SK-N-SH (cell line): ENCODE data around the gene PUS1. TPM values are rescaled to one million over a fixed set of nuclear protein-coding genes. Genes with fewer than 3 reads are reported as not detected.

Source experiments
- CTCF ChIA-PET: fragments of 300-600, 350-600 bp; formaldehyde crosslinking; extraction: SDS; loops from one replicate; lab custom pipeline; 2021; lab: Yijun Ruan, JAX
- POLR2A ChIA-PET: fragments of 350-600 bp; sonication (Branson Sonifier 250); formaldehyde crosslinking; extraction: SDS; loops from one replicate; lab custom pipeline; 2020; ENCODE audit warnings: antibody characterized with exemption, inconsistent platforms; lab: Yijun Ruan, JAX
- DNase-seq: peaks from one replicate; pipeline ENCODE4 v3.0.0; 2012
- H2AFZ ChIP-seq: fragments of 200-600 bp; sonication (generic); 2 replicates; pipeline ENCODE4 v1.8.1; 2016; ENCODE audit warnings: antibody characterized with exemption, mild to moderate bottlenecking, low read depth
- H3F3A ChIP-seq: fragments of 200-600 bp; sonication (generic); replicated peaks from 2 replicates; pipeline ENCODE3; 2016; ENCODE audit warnings: antibody characterized with exemption, mild to moderate bottlenecking; ENCODE audit not compliant: insufficient read depth
- H3K27ac ChIP-seq, 2 experiments: fragments of 200-500 bp in 1 of 2; fragments of 200-600 bp in 1 of 2; sonication (Bioruptor generic) in 1 of 2; sonication (generic), shearing (Covaris generic) in 1 of 2; 2 replicates each; pipeline versions ENCODE4 v1.5.1 to v1.6.1; 2014 to 2016; ENCODE audit warnings: low read depth in 2 of 2, inconsistent platforms in 1 of 2, low read length in 1 of 2, mild to moderate bottlenecking in 1 of 2, mixed read lengths in 1 of 2
- H3K27me3 ChIP-seq: fragments of 200-600 bp; sonication (generic), shearing (Covaris generic); 2 replicates; pipeline ENCODE4 v1.6.1; 2016; ENCODE audit warnings: mixed run types; ENCODE audit not compliant: insufficient read depth
- H3K36me3 ChIP-seq, 2 experiments: fragments of 200-500 bp in 1 of 2; fragments of 200-600 bp in 1 of 2; sonication (Bioruptor generic) in 1 of 2; sonication (generic) in 1 of 2; replicated peaks in 1 of 2; 2 replicates each; pipeline versions ENCODE3 to v1.5.1; 2014 to 2016; ENCODE audit warnings: low read length in 1 of 2, mild to moderate bottlenecking in 1 of 2; ENCODE audit not compliant: insufficient read depth in 2 of 2, control insufficient read depth in 1 of 2
- H3K4me1 ChIP-seq, 2 experiments: fragments of 200-500 bp in 1 of 2; fragments of 200-600 bp in 1 of 2; sonication (Bioruptor generic) in 1 of 2; sonication (generic), shearing (Covaris generic) in 1 of 2; 2 replicates each; pipeline versions ENCODE4 v1.5.1 to v1.6.1; 2014 to 2016; ENCODE audit warnings: low read depth in 1 of 2, low read length in 1 of 2, mixed run types in 1 of 2; ENCODE audit not compliant: insufficient read depth in 2 of 2, control insufficient read depth in 1 of 2
- H3K4me2 ChIP-seq: fragments of 200-600 bp; sonication (generic), shearing (Covaris generic); 2 replicates; pipeline ENCODE4 v1.6.1; 2017; ENCODE audit warnings: mixed run types
- H3K4me3 ChIP-seq, 2 experiments: fragments of 200-500 bp in 1 of 2; fragments of 200-600 bp in 1 of 2; sonication (Bioruptor generic) in 1 of 2; sonication (generic), shearing (Covaris generic) in 1 of 2; 2 replicates each; pipeline versions ENCODE4 v1.5.1 to v1.8.1; 2014 to 2016; ENCODE audit warnings: low read depth in 2 of 2, inconsistent platforms in 1 of 2, low read length in 1 of 2, mild to moderate bottlenecking in 1 of 2, mixed read lengths in 1 of 2, moderate library complexity in 1 of 2
- H3K79me2 ChIP-seq: fragments of 200-600 bp; sonication (generic); 2 replicates; pipeline ENCODE4 v1.8.1; 2017; ENCODE audit warnings: mild to moderate bottlenecking; ENCODE audit not compliant: insufficient read depth
- H3K9ac ChIP-seq: fragments of 200-600 bp; sonication (generic); 2 replicates; pipeline ENCODE4 v1.6.1; 2017; ENCODE audit warnings: mixed run types
- H3K9me2 ChIP-seq: fragments of 200-600 bp; sonication (generic); 2 replicates; pipeline ENCODE4 v1.6.1; 2017; ENCODE audit warnings: mixed run types
- H3K9me3 ChIP-seq: fragments of 200-600 bp; sonication (generic); 2 replicates; pipeline ENCODE4 v1.6.1; 2017; ENCODE audit warnings: mixed run types, mild to moderate bottlenecking, moderate library complexity
- H4K20me1 ChIP-seq: fragments of 200-600 bp; sonication (generic); 2 replicates; pipeline ENCODE4 v1.6.1; 2017; ENCODE audit warnings: mild to moderate bottlenecking, mixed run types; ENCODE audit not compliant: insufficient read depth
- CHD2 ChIP-seq: fragments of 150-350 bp; IDR thresholded peaks from 2 replicates; pipeline ENCODE4 v1.6.1; 2018; ENCODE audit warnings: low read length; ENCODE audit not compliant: partially characterized antibody
- ELF1 ChIP-seq: IDR thresholded peaks from 2 replicates; pipeline ENCODE4 v1.4.0; 2012
- GABPA ChIP-seq: IDR thresholded peaks from 2 replicates; pipeline ENCODE4 v1.4.0; 2012; ENCODE audit warnings: low read depth, mild to moderate bottlenecking
- GATA2 ChIP-seq: sonication (generic); formaldehyde crosslinking; IDR thresholded peaks from 2 replicates; pipeline ENCODE4 v1.5.0; 2020; ENCODE audit warnings: mild to moderate bottlenecking, missing genetic modification reagents
- JUND ChIP-seq: IDR thresholded peaks from 2 replicates; pipeline ENCODE4 v1.4.0; 2012
- MEF2A ChIP-seq: IDR thresholded peaks from 2 replicates; pipeline ENCODE4 v1.4.0; 2012; ENCODE audit warnings: low read depth, borderline replicate concordance
- MXI1 ChIP-seq: IDR thresholded peaks from 2 replicates; pipeline ENCODE4 v1.6.1; 2012; ENCODE audit warnings: mild to moderate bottlenecking, low read depth, low read length, improper control_type of control experiment
- NFIC ChIP-seq: IDR thresholded peaks from 2 replicates; pipeline ENCODE4 v1.4.0; 2012; ENCODE audit warnings: borderline replicate concordance
- POLR2AphosphoS5 ChIP-seq: IDR thresholded peaks from 2 replicates; pipeline ENCODE4 v1.6.1; 2012; ENCODE audit warnings: low read depth, low read length
- REST ChIP-seq: IDR thresholded peaks from 2 replicates; pipeline ENCODE4 v1.6.1; 2012; ENCODE audit warnings: mild to moderate bottlenecking, low read depth, low read length, moderate library complexity
- SIN3A ChIP-seq: IDR thresholded peaks from 2 replicates; pipeline ENCODE4 v1.6.1; 2012; ENCODE audit warnings: low read depth, mild to moderate bottlenecking, low read length, moderate library complexity, borderline replicate concordance
- SMC3 ChIP-seq: IDR thresholded peaks from 2 replicates; pipeline ENCODE4 v1.6.1; 2012; ENCODE audit warnings: low read depth, low read length, improper control_type of control experiment
- TAF1 ChIP-seq: IDR thresholded peaks from 2 replicates; pipeline ENCODE4 v1.6.1; 2012; ENCODE audit warnings: low read depth, mild to moderate bottlenecking, low read length, moderate library complexity, borderline replicate concordance
- TEAD4 ChIP-seq: IDR thresholded peaks from 2 replicates; pipeline ENCODE4 v1.4.0; 2012; ENCODE audit warnings: mild to moderate bottlenecking, borderline replicate concordance; ENCODE audit not compliant: insufficient read depth
- YY1 ChIP-seq: IDR thresholded peaks from 2 replicates; pipeline ENCODE4 v1.4.0; 2012; ENCODE audit warnings: low read depth, mild to moderate bottlenecking
- ZBTB33 ChIP-seq: IDR thresholded peaks from 2 replicates; pipeline ENCODE4 v1.4.0; 2012; ENCODE audit warnings: low read depth, borderline replicate concordance
- WGBS: methylation state at CpG from one replicate; pipeline ENCODE4 v1.1.6; 2017; ENCODE audit warnings: low lambda C conversion rate; 5-methylcytosine and 5-hydroxymethylcytosine counted together
- polyA plus RNA-seq, 3 experiments: library from polyadenylated mRNA; depleted of rRNA; stranded (reverse); fragments of >200 nt; gene quantifications; 2 replicates each; pipeline ENCODE4 v1.2.3, GENCODE V29; 2012
- TF ChIP-seq, protein P1 (sequence below): fragments of 150-350 bp; IDR thresholded peaks from 2 replicates; pipeline ENCODE4 v1.6.1; 2017; ENCODE audit warnings: antibody characterized with exemption, low read length, low read depth, borderline replicate concordance
- TF ChIP-seq, protein P2 (sequence below): IDR thresholded peaks from 2 replicates; pipeline ENCODE4 v1.4.0; 2012; ENCODE audit warnings: low read depth
- TF ChIP-seq, protein P3 (sequence below): IDR thresholded peaks from 2 replicates; pipeline ENCODE4 v1.4.0; 2012; ENCODE audit warnings: low read depth, borderline replicate concordance

PUS1 gene
- polyA plus RNA-seq (2012; rRNA removed) = 52.1 and 53.1 TPM in 2 replicates
- 25.7 and 36.2 TPM in 2 replicates for polyA plus RNA-seq (2012; cell fraction: cytosol; rRNA removed)
- polyA plus RNA-seq (2012; cell fraction: nucleus; rRNA removed) = 101 and 115 TPM in 2 replicates

GRCh38 chr12:131928711-131929580, at the start of gene PUS1:
Gene PUS1 (plus strand): TSS chr12:131929276. CDS start chr12:131929723, 447 bp downstream.
- Histone ChIP-seq H3K79me2 (peaks cover 23% of the 10 kb centered on the region), H3K9me2 (no peaks in the 10 kb centered on the region), H3K9me3 (no peaks in the 10 kb centered on the region), H3K4me2 (peak within 1 kb of the TSS; percentile 99), H3K9ac (peak within 1 kb of the TSS; percentile 84), H3K4me3 (peak within 1 kb of the TSS; percentile 83 to 89), H3K27ac (peak within 1 kb of the TSS; percentile 35 to 75; a peak in 3 of 4 replicates), H3K27me3 (no peaks in the 10 kb centered on the region), H3K36me3 (peaks cover 18 to 21% of the 10 kb centered on the region in 2 experiments), H3F3A (no peaks in the 10 kb centered on the region), H3K4me1 (peaks cover 3 to 7% of the 10 kb centered on the region in 2 experiments; a peak in 1 of 4 replicates), H2AFZ (peak within 1 kb of the TSS; percentile 95; the same call in 1 of the 2 replicates), H4K20me1 (no peaks in the 10 kb centered on the region)
- WGBS = 2% methylated on average over 56 of the region's 84 CpGs
- TF ChIP-seq TEAD4 = no peak
- TF ChIP-seq, protein P1, sequence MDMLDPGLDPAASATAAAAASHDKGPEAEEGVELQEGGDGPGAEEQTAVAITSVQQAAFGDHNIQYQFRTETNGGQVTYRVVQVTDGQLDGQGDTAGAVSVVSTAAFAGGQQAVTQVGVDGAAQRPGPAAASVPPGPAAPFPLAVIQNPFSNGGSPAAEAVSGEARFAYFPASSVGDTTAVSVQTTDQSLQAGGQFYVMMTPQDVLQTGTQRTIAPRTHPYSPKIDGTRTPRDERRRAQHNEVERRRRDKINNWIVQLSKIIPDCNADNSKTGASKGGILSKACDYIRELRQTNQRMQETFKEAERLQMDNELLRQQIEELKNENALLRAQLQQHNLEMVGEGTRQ = peak; percentile 65; the same call in 1 of the 2 replicates
- no peak for TF ChIP-seq JUND
- TF ChIP-seq TAF1 = peak; percentile 84; the same call in 1 of the 2 replicates
- TF ChIP-seq, protein P2, sequence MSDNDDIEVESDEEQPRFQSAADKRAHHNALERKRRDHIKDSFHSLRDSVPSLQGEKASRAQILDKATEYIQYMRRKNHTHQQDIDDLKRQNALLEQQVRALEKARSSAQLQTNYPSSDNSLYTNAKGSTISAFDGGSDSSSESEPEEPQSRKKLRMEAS = peak; percentile 100
- peak; percentile 100 for TF ChIP-seq MXI1
- TF ChIP-seq REST = peak; percentile 64; the same call in 1 of the 2 replicates
- TF ChIP-seq GATA2 (CRISPR knock-in tag) = 0 out of 2 replicates have a peak, but pooled peaks have one; percentile 21
- TF ChIP-seq POLR2AphosphoS5 = peak; percentile 61
- 0 out of 2 replicates have a peak, but pooled peaks have one; percentile 31 for TF ChIP-seq ZBTB33
- peak; percentile 99 for TF ChIP-seq SIN3A
- TF ChIP-seq, protein P3, sequence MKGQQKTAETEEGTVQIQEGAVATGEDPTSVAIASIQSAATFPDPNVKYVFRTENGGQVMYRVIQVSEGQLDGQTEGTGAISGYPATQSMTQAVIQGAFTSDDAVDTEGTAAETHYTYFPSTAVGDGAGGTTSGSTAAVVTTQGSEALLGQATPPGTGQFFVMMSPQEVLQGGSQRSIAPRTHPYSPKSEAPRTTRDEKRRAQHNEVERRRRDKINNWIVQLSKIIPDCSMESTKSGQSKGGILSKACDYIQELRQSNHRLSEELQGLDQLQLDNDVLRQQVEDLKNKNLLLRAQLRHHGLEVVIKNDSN = peak; percentile 93
- TF ChIP-seq YY1 = no peak
- peak; percentile 84 for TF ChIP-seq CHD2
- no peak for TF ChIP-seq MEF2A
- peak; percentile 99 for TF ChIP-seq ELF1
- no peak for TF ChIP-seq SMC3
- no peak for TF ChIP-seq NFIC
- peak; percentile 69 for TF ChIP-seq GABPA
- peak; percentile 100 for DNase-seq
- ChIA-PET CTCF (interaction anchor here (1.1 to 3.5 kb wide), 6 partner anchors 16 to 95 kb away, joined by 3 to 17 read pairs (median 5); partner anchors contain the start of gene EP400), POLR2A (no interaction called here)
